HUES6 (cell line): ENCODE measurements around the gene AFAP1L1.

Experiments
- H3K27ac ChIP-seq: 2 replicates; pipeline ENCODE4 v1.7.0; 2013; ENCODE audit warnings: low read depth, mild to moderate bottlenecking, low read length, inconsistent platforms
- H3K27me3 ChIP-seq: 2 replicates; pipeline ENCODE4 v1.6.1; 2013; ENCODE audit warnings: low read length; ENCODE audit not compliant: control insufficient read depth, insufficient read depth
- H3K36me3 ChIP-seq: 2 replicates; pipeline ENCODE4 v1.6.1; 2013; ENCODE audit warnings: low read length; ENCODE audit not compliant: control insufficient read depth, insufficient read depth
- H3K4me1 ChIP-seq: 2 replicates; pipeline ENCODE4 v1.6.1; 2013; ENCODE audit warnings: low read length; ENCODE audit not compliant: control insufficient read depth, insufficient read depth
- H3K4me3 ChIP-seq: 2 replicates; pipeline ENCODE4 v1.5.1; 2013; ENCODE audit warnings: low read depth, low read length
- H3K9ac ChIP-seq: one replicate; pipeline ENCODE4 v1.6.1; 2013; ENCODE audit warnings: mild to moderate bottlenecking, low read length
- H3K9me3 ChIP-seq: 2 replicates; pipeline ENCODE4 v1.6.1; 2013; ENCODE audit warnings: low read depth, low read length; ENCODE audit not compliant: control insufficient read depth, insufficient read depth

AFAP1L1 gene

DNA sequence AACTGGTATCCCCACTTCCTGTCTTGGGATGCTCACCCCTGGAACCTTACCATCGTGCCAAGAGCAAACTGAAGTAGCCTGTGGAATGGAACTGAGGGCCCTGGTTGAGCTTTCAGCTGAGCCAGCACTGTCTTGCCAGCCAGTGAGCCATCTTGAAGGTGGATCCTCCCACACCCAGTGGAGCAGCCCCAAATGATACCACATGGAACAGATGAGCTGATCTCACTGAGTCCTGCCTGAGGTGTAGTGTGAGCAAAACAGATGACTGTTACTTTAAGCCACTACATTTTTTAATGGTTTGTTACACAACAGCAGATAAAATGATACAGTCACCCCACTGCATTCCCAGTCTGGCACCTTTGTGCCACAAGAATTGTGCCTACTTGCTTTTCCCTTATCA is 84.0 kb downstream of the AFAP1L1 start:
- H3K9ac ChIP-seq, result no peak overlapping the region
- no peak overlapping the region for H3K4me3 ChIP-seq
- no peaks in the 10 kb centered on the region for H3K9me3 ChIP-seq
- no peaks in the 10 kb centered on the region; the same call in 1 of the 2 replicates for H3K27me3 ChIP-seq
- peaks cover 5% of the 10 kb centered on the region for H3K4me1 ChIP-seq
- H3K36me3 ChIP-seq, result peaks cover 51% of the 10 kb centered on the region
- H3K27ac ChIP-seq, result no peak overlapping the region

DNA sequence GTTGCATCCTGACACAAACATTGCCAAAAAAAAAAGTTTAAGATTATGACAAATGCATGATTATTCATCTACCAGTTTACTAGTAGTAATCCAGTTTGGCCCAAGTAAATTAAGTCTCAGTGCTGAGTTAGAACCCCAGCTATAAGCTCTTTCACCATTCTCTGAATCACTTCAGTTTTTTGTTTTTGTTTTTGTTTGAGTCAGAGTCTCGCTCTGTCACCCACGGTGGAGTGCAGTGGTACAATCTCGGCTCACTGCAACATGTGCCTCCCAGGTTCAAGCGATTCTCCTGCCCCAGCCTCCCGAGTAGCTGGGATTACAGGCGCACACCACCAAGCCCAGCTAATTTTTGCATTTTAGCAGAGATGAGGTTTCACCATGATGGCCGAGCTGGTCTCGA is 84.7 kb downstream of the AFAP1L1 start:
- H3K27ac ChIP-seq, result no peak overlapping the region
- peaks cover 44% of the 10 kb centered on the region for H3K36me3 ChIP-seq
- H3K4me1 ChIP-seq, result peaks cover 5% of the 10 kb centered on the region
- H3K9ac ChIP-seq, result no peak overlapping the region
- no peak overlapping the region for H3K4me3 ChIP-seq
- H3K9me3 ChIP-seq, result no peaks in the 10 kb centered on the region
- no peaks in the 10 kb centered on the region; the same call in 1 of the 2 replicates for H3K27me3 ChIP-seq

DNA sequence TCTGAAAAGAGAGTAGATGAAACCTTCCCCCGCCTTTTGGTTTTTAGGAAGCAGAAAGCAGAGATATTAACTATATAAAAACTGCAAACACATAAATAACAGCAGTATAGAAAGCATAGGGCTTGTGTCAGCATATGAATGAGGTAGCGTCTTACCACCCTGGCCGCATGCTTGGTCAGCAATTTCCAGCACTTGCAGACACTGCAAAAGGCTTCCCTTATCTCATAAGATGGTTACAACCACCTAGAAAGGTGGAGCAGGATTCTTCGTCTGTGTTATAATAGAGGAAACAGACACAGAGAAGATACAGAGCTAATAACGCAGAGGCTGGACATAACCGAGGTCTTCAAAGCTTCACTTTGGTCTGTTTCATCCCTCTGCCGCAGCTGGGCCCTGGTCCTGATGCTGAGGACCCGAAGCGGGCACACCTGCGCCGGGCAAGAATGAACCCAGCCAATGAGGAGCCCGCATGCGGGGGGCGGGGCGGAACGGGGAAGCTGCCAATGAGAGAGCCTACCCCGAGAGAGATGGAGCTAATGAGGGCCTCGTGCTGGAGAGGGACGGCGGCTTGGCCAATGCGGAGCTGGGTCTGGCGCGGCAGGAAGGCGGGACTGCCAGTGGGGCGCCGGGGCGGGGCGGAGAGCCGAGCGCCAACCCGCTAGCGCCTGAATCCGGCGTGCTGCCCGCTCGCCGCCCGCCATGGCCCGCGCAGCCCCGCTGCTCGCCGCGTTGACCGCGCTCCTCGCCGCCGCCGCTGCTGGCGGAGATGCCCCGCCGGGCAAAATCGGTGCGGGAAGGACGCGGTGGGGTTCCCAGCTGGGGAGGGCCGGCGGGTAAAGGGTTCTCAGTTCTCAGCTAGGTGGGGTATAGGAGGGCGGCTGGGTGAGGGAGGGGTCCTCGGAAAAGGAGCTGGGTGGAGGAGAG is 86.0 kb downstream of the AFAP1L1 start, which contains the start of gene PCYOX1L:
Gene PCYOX1L (plus strand): TSS at position 677 of the 924 bp plus-strand sequence. CDS start 23 bp downstream, at position 700.
- H3K36me3 ChIP-seq, result peaks cover 31% of the 10 kb centered on the region
- peak within 1 kb of the TSS; percentile 52 for H3K9ac ChIP-seq
- no peaks in the 10 kb centered on the region for H3K9me3 ChIP-seq
- H3K4me1 ChIP-seq, result peaks cover 5% of the 10 kb centered on the region
- no peak within 1 kb of the TSS for H3K27ac ChIP-seq
- H3K4me3 ChIP-seq, result peak within 1 kb of the TSS; percentile 90
- H3K27me3 ChIP-seq, result no peaks in the 10 kb centered on the region; the same call in 1 of the 2 replicates

DNA sequence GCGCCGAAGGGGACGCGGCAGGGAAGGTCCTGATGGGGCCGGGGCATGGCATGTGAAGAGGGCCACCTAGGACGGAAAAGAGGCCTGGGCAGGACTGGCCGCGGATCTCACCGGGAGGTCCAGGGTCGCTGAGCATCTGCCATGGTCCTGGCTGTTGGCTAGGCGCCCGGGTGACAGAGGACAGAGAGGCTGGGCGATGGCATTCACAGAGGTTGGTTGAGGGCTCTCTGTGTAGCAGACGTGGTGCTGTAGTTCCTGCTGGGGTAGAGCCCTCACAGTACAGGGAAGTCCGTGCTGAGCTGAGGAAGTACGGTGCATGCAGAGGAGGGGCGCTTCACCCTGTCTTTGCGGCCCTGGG is 86.6 kb downstream of the AFAP1L1 start:
- H3K36me3 ChIP-seq, result peaks cover 25% of the 10 kb centered on the region
- peak overlapping the region; percentile 52 for H3K9ac ChIP-seq
- no peaks in the 10 kb centered on the region; the same call in 1 of the 2 replicates for H3K27me3 ChIP-seq
- no peaks in the 10 kb centered on the region for H3K9me3 ChIP-seq
- peaks cover 5% of the 10 kb centered on the region for H3K4me1 ChIP-seq
- H3K27ac ChIP-seq, result no peak overlapping the region
- peak overlapping the region; percentile 90 for H3K4me3 ChIP-seq

DNA sequence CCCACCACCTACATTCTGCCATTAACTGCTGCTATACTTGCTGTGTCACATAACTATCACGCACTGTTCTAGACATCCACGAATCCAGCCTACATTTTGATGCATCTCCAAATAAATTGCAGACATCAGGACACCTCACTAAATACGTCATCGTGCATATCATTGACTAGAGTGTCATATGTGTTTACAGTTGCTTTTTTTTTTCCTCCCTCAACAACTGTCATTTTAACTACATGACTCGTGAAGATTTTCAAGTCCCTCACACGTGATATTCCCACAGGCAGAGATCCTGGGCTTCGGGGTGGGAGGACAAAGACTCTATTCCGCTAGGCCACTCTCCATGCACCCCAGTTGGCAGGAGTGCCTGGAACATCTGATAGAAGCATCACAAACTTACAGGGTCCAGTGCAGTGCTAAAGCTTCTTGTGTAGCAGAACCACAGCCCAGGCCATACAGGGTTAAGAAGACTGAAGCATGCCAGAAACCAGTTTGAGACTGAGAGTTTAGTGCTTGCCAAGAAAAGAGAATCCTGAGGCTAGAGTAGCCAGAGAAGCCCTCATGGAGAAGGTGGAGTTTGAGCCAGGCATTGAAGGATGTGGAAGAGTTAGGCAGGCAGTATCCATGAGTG is 87.3 kb downstream of the AFAP1L1 start:
- Histone ChIP-seq H3K27me3 (no peaks in the 10 kb centered on the region; the same call in 1 of the 2 replicates), H3K4me3 (peak overlapping the region; percentile 90), H3K27ac (no peak overlapping the region), H3K4me1 (peaks cover 5% of the 10 kb centered on the region), H3K9me3 (no peaks in the 10 kb centered on the region), H3K9ac (no peak overlapping the region), H3K36me3 (peaks cover 18% of the 10 kb centered on the region)

DNA sequence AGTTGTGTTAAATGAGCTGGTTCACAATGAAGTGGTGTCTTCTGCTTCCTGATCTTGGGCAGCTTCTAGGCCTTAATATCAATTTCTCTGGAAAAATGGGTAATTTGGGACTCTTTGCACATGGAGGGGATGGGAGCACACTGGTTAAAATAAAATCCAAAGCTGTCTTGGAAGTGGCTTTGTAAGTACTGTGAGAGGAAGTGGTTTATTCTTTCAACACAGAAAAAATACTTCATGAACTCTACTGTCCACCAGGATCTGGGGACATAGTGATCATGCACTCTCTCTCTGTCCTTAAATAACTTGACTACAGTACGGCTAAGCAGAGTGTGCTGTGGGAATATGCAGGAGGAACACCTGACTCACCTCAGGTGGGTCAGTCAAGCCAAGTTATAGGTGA is 88.6 kb downstream of the AFAP1L1 start:
- no peaks in the 10 kb centered on the region for H3K9me3 ChIP-seq
- peaks cover 5% of the 10 kb centered on the region for H3K4me1 ChIP-seq
- no peak overlapping the region for H3K27ac ChIP-seq

DNA sequence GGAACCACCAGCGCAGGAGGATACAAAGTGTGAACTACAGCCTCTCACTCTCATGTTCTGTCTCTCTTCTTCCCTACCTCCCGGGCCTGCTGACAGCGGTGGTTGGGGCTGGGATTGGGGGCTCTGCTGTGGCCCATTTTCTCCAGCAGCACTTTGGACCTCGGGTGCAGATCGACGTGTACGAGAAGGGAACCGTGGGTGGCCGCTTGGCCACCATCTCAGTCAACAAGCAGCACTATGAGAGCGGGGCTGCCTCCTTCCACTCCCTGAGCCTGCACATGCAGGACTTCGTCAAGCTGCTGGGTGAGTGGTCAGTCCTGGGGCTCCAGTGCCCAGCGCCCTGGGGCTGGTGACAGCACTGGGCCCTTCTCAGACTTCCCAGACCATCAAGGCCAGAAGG is 90.9 kb downstream of the AFAP1L1 start:
- H3K9ac ChIP-seq, result no peak overlapping the region
- no peak overlapping the region for H3K4me3 ChIP-seq
- no peak overlapping the region for H3K27ac ChIP-seq
- H3K27me3 ChIP-seq, result no peaks in the 10 kb centered on the region; the same call in 1 of the 2 replicates
- no peaks in the 10 kb centered on the region for H3K36me3 ChIP-seq
- peaks cover 7% of the 10 kb centered on the region for H3K4me1 ChIP-seq
- no peaks in the 10 kb centered on the region for H3K9me3 ChIP-seq

More for the DNA sequence above, 88.6 kb downstream of the AFAP1L1 start:
- Histone ChIP-seq H3K4me3 (no peak overlapping the region), H3K27me3 (no peaks in the 10 kb centered on the region; the same call in 1 of the 2 replicates), H3K36me3 (peaks cover 8% of the 10 kb centered on the region), H3K9ac (no peak overlapping the region)

DNA sequence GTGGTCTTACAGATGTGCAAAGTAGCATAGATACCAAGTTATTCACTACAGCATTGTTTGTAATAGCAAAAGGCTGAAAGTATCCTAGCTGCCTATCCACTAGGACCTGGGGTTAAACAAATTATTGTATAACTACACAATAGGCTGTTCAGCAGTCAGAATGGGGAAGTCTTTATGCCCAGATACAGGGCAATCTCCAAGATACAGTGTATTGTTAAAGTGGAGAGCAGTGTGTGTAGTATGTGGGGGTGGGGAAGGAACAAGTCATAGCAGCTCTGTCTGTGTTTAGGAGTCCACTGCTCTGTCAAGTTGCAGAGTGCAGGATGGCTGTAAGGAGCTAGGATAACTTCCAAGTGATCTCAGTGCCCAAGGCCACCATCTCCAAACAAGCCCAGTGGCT is 91.7 kb downstream of the AFAP1L1 start:
- no peaks in the 10 kb centered on the region for H3K9me3 ChIP-seq
- H3K9ac ChIP-seq, result no peak overlapping the region
- H3K27me3 ChIP-seq, result no peaks in the 10 kb centered on the region; the same call in 1 of the 2 replicates
- no peak overlapping the region for H3K27ac ChIP-seq
- no peaks in the 10 kb centered on the region; the same call in 1 of the 2 replicates for H3K36me3 ChIP-seq
- peaks cover 10% of the 10 kb centered on the region for H3K4me1 ChIP-seq
- H3K4me3 ChIP-seq, result no peak overlapping the region

DNA sequence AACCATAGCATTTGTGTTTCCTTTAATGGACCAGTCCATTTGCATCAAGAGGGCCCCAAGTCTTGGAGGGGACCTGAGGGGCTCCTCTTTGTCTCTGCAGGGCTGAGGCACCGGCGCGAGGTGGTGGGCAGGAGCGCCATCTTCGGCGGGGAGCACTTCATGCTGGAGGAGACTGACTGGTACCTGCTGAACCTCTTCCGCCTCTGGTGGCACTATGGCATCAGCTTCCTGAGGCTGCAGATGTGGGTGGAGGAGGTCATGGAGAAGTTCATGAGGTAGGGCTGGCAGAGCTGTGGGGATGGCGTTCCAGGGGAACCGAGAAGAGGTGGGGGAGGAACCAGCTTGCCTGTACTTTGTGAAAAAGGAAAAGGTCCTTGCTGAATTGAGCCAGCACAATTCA is 92.3 kb downstream of the AFAP1L1 start:
- H3K4me1 ChIP-seq, result peaks cover 6% of the 10 kb centered on the region
- no peaks in the 10 kb centered on the region for H3K9me3 ChIP-seq
- no peak overlapping the region for H3K27ac ChIP-seq
- H3K4me3 ChIP-seq, result no peak overlapping the region
- no peaks in the 10 kb centered on the region; the same call in 1 of the 2 replicates for H3K36me3 ChIP-seq
- no peaks in the 10 kb centered on the region; the same call in 1 of the 2 replicates for H3K27me3 ChIP-seq
- no peak overlapping the region for H3K9ac ChIP-seq

DNA sequence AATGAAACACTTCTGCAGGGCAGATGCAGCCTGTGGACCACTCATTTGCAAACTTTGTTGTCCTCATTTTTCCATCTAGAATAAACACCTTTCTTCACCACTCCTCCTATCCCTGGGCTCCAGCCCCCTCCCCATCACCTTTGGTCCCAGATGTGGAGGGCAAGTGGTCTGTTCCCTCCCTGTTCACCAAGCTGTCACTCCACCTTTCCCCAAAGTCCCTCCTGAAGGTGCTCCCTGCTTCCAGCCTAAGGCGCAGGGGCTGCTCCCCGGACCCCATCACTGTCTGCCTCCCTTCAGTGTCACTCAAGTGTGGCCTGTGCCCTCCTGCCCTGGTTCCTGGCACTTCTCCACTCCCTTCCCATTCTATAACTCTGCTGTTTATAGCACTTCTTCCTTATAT is 93.1 kb downstream of the AFAP1L1 start:
- peaks cover 2% of the 10 kb centered on the region; the same call in 1 of the 2 replicates for H3K36me3 ChIP-seq

DNA sequence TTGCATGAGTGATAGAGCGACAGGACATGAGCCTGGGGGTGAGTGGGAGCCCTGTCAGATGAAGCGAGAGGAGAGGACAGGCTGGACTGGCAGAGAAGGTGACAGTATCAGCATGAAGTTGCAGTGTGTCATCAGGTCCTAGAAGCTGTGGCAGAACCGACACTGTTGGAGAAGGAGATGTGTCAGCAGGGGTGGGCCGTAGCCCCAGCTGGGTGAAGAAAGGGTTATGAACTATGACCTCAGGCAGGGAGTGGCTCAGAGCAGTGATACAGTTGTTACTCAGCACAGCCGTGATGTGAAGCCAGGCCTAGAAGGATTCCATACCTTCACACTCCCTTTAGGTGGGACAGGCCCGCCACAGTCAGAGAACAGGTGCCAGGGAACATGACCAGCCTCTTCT is 93.8 kb downstream of the AFAP1L1 start:
- Histone ChIP-seq H3K4me3 (no peak overlapping the region), H3K9me3 (no peaks in the 10 kb centered on the region), H3K27ac (no peak overlapping the region), H3K36me3 (peaks cover 2% of the 10 kb centered on the region; the same call in 1 of the 2 replicates), H3K4me1 (peaks cover 6% of the 10 kb centered on the region), H3K27me3 (no peaks in the 10 kb centered on the region), H3K9ac (no peak overlapping the region)

More for the DNA sequence above, 93.1 kb downstream of the AFAP1L1 start:
- peaks cover 6% of the 10 kb centered on the region for H3K4me1 ChIP-seq
- no peaks in the 10 kb centered on the region for H3K9me3 ChIP-seq
- H3K9ac ChIP-seq, result no peak overlapping the region
- H3K27ac ChIP-seq, result no peak overlapping the region
- no peak overlapping the region for H3K4me3 ChIP-seq
- H3K27me3 ChIP-seq, result no peaks in the 10 kb centered on the region
